ENCODE measurements around the gene WNK2.

The WNK2 gene

DNA sequence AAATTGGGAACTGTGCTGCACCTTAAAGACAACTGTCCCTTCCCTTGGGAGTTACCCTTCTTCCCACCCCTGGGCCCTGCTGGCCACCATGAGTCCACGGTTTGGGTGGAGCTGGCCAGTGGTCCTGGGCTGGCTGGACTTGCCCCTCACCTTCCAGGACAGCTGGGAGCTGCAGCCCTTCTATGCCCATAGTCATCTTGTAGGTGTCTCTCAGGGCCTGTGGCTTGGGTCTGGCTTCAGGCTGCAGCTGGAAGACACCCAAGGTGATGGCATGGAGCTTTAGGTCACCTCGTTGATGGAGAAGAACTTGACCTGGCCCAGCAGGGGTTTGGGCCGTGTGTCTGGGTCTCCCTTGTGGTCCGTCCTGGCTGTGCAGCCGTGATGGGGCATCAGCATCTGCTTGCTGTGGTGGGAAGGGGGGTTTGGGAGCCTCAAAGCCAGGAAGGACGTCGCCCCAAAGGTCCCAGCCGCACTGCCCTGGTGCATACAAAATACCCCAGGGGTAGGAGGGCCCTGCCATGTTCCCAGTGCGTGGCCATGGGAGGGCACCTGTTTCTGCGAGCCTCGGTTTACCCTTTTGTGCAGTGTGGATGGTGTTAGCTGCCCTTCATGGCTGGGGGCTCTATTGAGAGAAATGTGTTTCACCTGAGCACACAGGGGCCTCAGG lies 8.9 kb downstream of the WNK2 start:
- Histone ChIP-seq H3K27me3 (no peaks in the 10 kb centered on the region), H3K9me3 (no peaks in the 10 kb centered on the region), H3K36me3 (no peaks in the 10 kb centered on the region), H3K4me3 (no peak overlapping the region), H3K27ac (no peak overlapping the region), H3K4me1 (peaks cover 0 to under 1% (median 0%) of the 10 kb centered on the region in 4 donors)
- TF ChIP-seq CTCF (IDR thresholded peaks at IDR 0.05) = no peak
- intact Hi-C loops (cut with DNase I; ENCODE audit: low total_unique reads) = no loop called here
- no peak for DNase-seq

DNA sequence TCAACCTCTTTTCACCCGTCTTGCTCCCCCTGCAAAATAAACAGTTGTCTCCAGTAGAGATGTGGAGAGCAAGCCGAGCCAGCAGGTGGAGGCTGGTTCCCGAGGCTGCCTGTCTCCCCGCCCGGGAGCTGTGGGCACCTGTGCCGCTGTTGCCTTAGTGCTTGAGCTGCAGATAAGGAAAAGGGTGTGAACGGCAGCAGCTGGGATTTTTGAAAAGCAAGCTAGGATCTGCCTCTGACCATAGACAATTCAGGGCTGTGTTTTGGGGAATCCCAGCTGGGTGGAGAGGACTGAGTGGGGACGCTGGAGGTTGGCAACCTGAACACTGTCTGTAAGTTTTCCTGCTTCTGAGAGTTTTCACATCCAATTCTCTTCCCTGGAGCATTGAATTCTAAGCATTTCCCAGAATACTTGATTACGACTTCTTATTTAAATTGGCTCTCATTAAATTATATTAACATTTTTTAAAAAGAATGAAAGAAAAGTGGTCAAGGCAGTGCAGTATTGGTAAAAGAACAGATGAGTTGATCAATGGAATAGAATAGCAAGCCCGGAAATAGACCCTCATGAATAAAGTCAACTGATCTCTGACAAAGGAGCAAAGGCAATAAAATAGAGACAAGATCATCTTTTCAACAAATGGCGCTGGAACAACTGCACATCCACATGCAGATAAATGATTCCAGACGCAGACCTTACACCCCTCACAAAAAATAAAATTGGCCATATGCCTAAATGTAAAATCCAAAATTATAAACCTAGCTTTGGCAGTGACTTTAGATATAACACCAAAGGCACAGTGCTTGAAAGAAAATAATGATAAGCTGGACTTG lies 9.7 kb downstream of the WNK2 start:
- intact Hi-C loops (cut with DNase I; ENCODE audit: low total_unique reads) = no loop called here
- Histone ChIP-seq H3K4me3 (no peak overlapping the region), H3K27me3 (no peaks in the 10 kb centered on the region), H3K36me3 (no peaks in the 10 kb centered on the region), H3K4me1 (no peaks in the 10 kb centered on the region), H3K27ac (no peak overlapping the region), H3K9me3 (no peaks in the 10 kb centered on the region)
- no peak for TF ChIP-seq CTCF (IDR thresholded peaks at IDR 0.05)
- DNase-seq = no peak

GRCh38 chr9:93194221-93194625 lies 10.3 kb downstream of the WNK2 start:
- Histone ChIP-seq H3K27ac (no peak overlapping the region), H3K27me3 (no peaks in the 10 kb centered on the region), H3K4me1 (no peaks in the 10 kb centered on the region), H3K4me3 (no peak overlapping the region), H3K9me3 (no peaks in the 10 kb centered on the region), H3K36me3 (no peaks in the 10 kb centered on the region)
- no peak for DNase-seq
- intact Hi-C loops (cut with DNase I; ENCODE audit: low total_unique reads) = no loop called here
- TF ChIP-seq CTCF (IDR thresholded peaks at IDR 0.05) = no peak

DNA sequence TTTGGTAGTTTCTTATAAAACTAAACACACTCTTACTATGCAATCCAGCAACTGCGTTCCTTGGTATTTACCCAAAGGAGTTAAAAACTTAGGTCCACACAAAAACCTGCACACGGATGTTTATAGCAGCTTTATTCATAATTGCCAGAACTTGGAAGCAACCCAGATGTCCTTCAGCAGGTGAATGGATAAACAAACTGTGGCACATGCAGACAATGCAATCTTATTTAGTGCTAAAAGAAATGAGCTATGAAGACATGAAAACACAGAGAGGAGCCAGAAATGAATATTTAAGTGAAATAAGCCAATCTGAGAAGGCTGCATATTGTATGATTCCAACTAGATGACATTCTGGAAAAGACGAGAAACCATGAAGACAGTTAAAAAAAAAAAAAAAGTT lies 10.7 kb downstream of the WNK2 start:
- no peak for DNase-seq
- Histone ChIP-seq H3K27ac (no peak overlapping the region), H3K36me3 (no peaks in the 10 kb centered on the region), H3K9me3 (no peaks in the 10 kb centered on the region), H3K4me1 (no peaks in the 10 kb centered on the region), H3K27me3 (no peaks in the 10 kb centered on the region), H3K4me3 (no peak overlapping the region)
- intact Hi-C loops (cut with DNase I; ENCODE audit: low total_unique reads) = no loop called here
- no peak for TF ChIP-seq CTCF (IDR thresholded peaks at IDR 0.05)

GRCh38 chr9:93196096-93197055 lies 12.4 kb downstream of the WNK2 start:
- Histone ChIP-seq H3K4me3 (no peak overlapping the region), H3K9me3 (no peaks in the 10 kb centered on the region), H3K27ac (no peak overlapping the region), H3K4me1 (peaks cover 0 to 5% (median 0%) of the 10 kb centered on the region in 4 donors), H3K36me3 (no peaks in the 10 kb centered on the region), H3K27me3 (no peaks in the 10 kb centered on the region)
- TF ChIP-seq CTCF (IDR thresholded peaks at IDR 0.05) = no peak
- intact Hi-C loops (cut with DNase I; ENCODE audit: low total_unique reads) = no loop called here
- DNase-seq = no peak
